ENCODE data around the gene SDC3.

DNA sequence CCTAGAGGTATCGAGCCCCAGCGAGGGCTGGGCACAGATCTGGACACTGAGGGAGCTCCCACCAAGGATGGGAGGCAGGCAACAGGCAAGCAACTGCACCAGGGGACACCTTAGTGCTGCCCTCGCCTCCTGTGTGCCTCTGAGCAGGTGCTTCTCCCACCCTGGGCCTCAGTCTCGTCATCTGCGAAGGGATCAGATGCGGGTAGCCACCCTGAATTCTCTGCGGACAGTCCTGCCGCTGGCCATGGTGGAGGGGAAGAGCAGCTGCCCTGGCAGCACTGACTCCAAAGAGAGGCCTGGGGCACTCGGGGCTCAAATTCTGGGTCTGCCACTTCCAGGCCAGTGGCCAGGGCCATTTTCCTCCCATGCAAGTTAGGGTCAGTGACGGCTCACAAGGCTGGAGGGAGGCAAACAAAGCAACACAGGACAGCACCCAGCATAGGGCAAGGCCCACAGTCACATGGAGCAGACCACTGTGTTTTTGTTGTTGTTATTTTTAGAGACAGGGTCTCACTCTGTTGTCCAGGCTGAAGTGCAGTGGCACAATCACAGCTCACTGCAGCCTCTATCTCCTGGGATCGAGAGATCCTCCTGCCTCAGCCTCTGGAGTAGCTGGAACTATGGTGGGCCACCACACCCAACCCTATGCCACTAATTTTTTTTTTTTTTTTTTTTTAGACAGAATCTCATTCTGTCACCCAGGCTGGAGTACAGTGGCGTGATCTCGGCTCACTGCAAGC, 7.1 kb upstream of the SDC3 start:
- TF ChIP-seq POLR2A (IDR thresholded peaks at IDR 0.05; ENCODE audit: control extremely low read depth in 1 of 2, low read depth in 2 of 2, low read length in 2 of 2) (no peak), KDM5A (IDR thresholded peaks at IDR 0.05; ENCODE audit: low read length) (no peak), EZH2 (IDR thresholded peaks at IDR 0.05; ENCODE audit: low read depth, low read length, severe bottlenecking) (no peak)
